ENCODE data around the gene PPIF.

DNA sequence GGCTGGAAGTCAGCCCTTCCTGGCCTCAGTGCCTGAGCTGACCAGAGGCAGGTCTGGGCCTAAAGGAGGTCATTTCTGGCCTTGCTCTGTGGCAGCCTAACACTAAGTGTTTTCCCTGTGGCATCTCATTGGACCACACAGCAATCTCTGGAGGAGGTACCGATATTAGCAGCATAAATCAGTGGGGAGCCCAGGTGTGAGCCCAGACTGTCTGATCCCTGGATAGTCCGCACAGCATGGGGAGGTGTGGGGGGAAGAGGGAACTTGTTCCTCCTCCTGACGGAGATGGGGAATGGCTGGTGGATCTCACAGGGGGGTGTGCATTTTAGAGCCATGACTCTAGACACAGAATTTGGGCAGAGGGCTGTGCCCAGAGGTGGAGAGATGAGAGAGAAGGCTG, 11.0 kb upstream of the PPIF start:
- TF ChIP-seq EZH2 (IDR thresholded peaks at IDR 0.05; ENCODE audit: borderline replicate concordance, low read depth, low read length, severe bottlenecking) = no peak
- TF ChIP-seq MYC (IDR thresholded peaks at IDR 0.05; ENCODE audit: low read depth, low read length) = no peak
- TF ChIP-seq, protein P1, sequence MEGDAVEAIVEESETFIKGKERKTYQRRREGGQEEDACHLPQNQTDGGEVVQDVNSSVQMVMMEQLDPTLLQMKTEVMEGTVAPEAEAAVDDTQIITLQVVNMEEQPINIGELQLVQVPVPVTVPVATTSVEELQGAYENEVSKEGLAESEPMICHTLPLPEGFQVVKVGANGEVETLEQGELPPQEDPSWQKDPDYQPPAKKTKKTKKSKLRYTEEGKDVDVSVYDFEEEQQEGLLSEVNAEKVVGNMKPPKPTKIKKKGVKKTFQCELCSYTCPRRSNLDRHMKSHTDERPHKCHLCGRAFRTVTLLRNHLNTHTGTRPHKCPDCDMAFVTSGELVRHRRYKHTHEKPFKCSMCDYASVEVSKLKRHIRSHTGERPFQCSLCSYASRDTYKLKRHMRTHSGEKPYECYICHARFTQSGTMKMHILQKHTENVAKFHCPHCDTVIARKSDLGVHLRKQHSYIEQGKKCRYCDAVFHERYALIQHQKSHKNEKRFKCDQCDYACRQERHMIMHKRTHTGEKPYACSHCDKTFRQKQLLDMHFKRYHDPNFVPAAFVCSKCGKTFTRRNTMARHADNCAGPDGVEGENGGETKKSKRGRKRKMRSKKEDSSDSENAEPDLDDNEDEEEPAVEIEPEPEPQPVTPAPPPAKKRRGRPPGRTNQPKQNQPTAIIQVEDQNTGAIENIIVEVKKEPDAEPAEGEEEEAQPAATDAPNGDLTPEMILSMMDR (IDR thresholded peaks at IDR 0.05; ENCODE audit: extremely low read depth in 1 of 2, insufficient read depth in 1 of 2, low read depth in 1 of 2, low read length in 2 of 2) = no peak
- no peak for TF ChIP-seq POLR2AphosphoS5 (IDR thresholded peaks at IDR 0.05; ENCODE audit: insufficient read depth, low read depth, low read length)
- no peak for TF ChIP-seq POLR2A (IDR thresholded peaks at IDR 0.05; ENCODE audit: low read depth, low read length)
